BLaER1 treated with 17β-estradiol and CSF1 and Interleukin-3, amounts not matched to agents 10 nM and 100 nM (cell line): ENCODE results near the gene PAK6.

Experiments
- H3K27ac ChIP-seq, 11 experiments: shearing (Covaris generic); formaldehyde crosslinking; 2 replicates each; pipeline ENCODE4 v1.8.1; 2022
- H3K27me3 ChIP-seq, 11 experiments: shearing (Covaris generic); formaldehyde crosslinking; 2 replicates each; pipeline ENCODE4 v1.8.1; 2022
- H3K36me3 ChIP-seq, 11 experiments: shearing (Covaris generic); formaldehyde crosslinking; 2 replicates each; pipeline ENCODE4 v1.8.1; 2022
- H3K4me1 ChIP-seq, 10 experiments: shearing (Covaris generic); formaldehyde crosslinking; 2 replicates each; pipeline ENCODE4 v1.8.1; 2022
- H3K4me2 ChIP-seq, 11 experiments: shearing (Covaris generic); formaldehyde crosslinking; 2 replicates each; pipeline ENCODE4 v1.8.1; 2022
- H3K4me3 ChIP-seq, 10 experiments: shearing (Covaris generic); formaldehyde crosslinking; 2 replicates each; pipeline ENCODE4 v1.8.1; 2022
- H3K9ac ChIP-seq, 11 experiments: shearing (Covaris generic); formaldehyde crosslinking; 2 replicates each; pipeline ENCODE4 v1.8.1; 2022
- H3K9me3 ChIP-seq, 11 experiments: shearing (Covaris generic); formaldehyde crosslinking; replicated peaks in 1 of 11; 2 replicates each; pipeline ENCODE4 v1.8.1; 2022
- H4K20me1 ChIP-seq, 11 experiments: shearing (Covaris generic); formaldehyde crosslinking; 2 replicates each; pipeline ENCODE4 v1.8.1; 2022
- Cebpa-rat ChIP-seq, 11 experiments: shearing (Covaris generic); IDR thresholded peaks; 2 replicates each; pipeline ENCODE4 v1.8.1; 2022

Gene PAK6

GRCh38 chr15:40286794-40287193 lies 47.9 kb downstream of the PAK6 start:
- H3K27me3 ChIP-seq, result peaks cover 23 to 47% (median 35%) of the 10 kb centered on the region in 11 experiments
- peaks cover 0 to 60% (median 20%) of the 10 kb centered on the region in 11 experiments; a peak in 14 of 22 replicates for H3K36me3 ChIP-seq
- peaks cover 17 to 78% (median 42%) of the 10 kb centered on the region in 10 experiments for H3K4me1 ChIP-seq
- H3K9ac ChIP-seq, result peak overlapping the region in 1 of 11 experiments; percentile 44; a peak in 2 of 22 replicates
- H3K4me3 ChIP-seq, result no peak overlapping the region; a peak in 1 of 20 replicates
- H3K9me3 ChIP-seq, result no peaks in the 10 kb centered on the region
- no peak for TF ChIP-seq Cebpa-rat (IDR thresholded peaks at IDR 0.05)
- H3K27ac ChIP-seq, result no peak overlapping the region
- H4K20me1 ChIP-seq, result peaks cover 0 to 89% (median 9%) of the 10 kb centered on the region in 11 experiments; a peak in 14 of 22 replicates
- peak overlapping the region in 5 of 11 experiments; percentile 36 to 81 (median 65); a peak in 8 of 22 replicates for H3K4me2 ChIP-seq

- Histone ChIP-seq H4K20me1 (peaks cover 0 to 92% (median 9%) of the 10 kb centered on the region in 11 experiments; a peak in 12 of 22 replicates), H3K36me3 (peaks cover 0 to 67% (median 20%) of the 10 kb centered on the region in 11 experiments; a peak in 14 of 22 replicates), H3K27me3 (peaks cover 15 to 40% (median 28%) of the 10 kb centered on the region in 11 experiments), H3K9me3 (no peaks in the 10 kb centered on the region), H3K4me3 (no peak overlapping the region), H3K4me2 (peak overlapping the region in 3 of 11 experiments; percentile 56 to 81 (median 73); a peak in 5 of 22 replicates), H3K9ac (peak overlapping the region in 1 of 11 experiments; percentile 70; a peak in 3 of 22 replicates), H3K27ac (no peak overlapping the region), H3K4me1 (peaks cover 11 to 75% (median 35%) of the 10 kb centered on the region in 10 experiments; a peak in 19 of 20 replicates)
- no peak for TF ChIP-seq Cebpa-rat (IDR thresholded peaks at IDR 0.05)
These were observed 48.6 kb downstream of the PAK6 start for GRCh38 chr15:40287505-40287904.

- H3K27ac ChIP-seq, result no peak overlapping the region
- peaks cover 0 to 72% (median 20%) of the 10 kb centered on the region in 11 experiments; a peak in 14 of 22 replicates for H3K36me3 ChIP-seq
- no peak overlapping the region for H3K4me3 ChIP-seq
- no peaks in the 10 kb centered on the region for H3K9me3 ChIP-seq
- H3K9ac ChIP-seq, result peak overlapping the region in 2 of 11 experiments; percentile 41 to 70; a peak in 4 of 22 replicates
- no peak for TF ChIP-seq Cebpa-rat (IDR thresholded peaks at IDR 0.05)
- H3K4me2 ChIP-seq, result peak overlapping the region in 3 of 11 experiments; percentile 23 to 81 (median 73); a peak in 4 of 22 replicates
- H3K27me3 ChIP-seq, result peaks cover 11 to 35% (median 23%) of the 10 kb centered on the region in 11 experiments
- H4K20me1 ChIP-seq, result peaks cover 0 to 96% (median 9%) of the 10 kb centered on the region in 11 experiments; a peak in 12 of 22 replicates
- peaks cover 7 to 74% (median 32%) of the 10 kb centered on the region in 10 experiments; a peak in 19 of 20 replicates for H3K4me1 ChIP-seq
These were observed 49.1 kb downstream of the PAK6 start for GRCh38 chr15:40287968-40288367.

GRCh38 chr15:40289140-40289775 lies 50.4 kb downstream of the PAK6 start:
- TF ChIP-seq Cebpa-rat (IDR thresholded peaks at IDR 0.05), result no peak
- no peaks in the 10 kb centered on the region for H3K9me3 ChIP-seq
- peaks cover 0 to 96% (median 9%) of the 10 kb centered on the region in 11 experiments; a peak in 10 of 22 replicates for H4K20me1 ChIP-seq
- H3K4me2 ChIP-seq, result peak overlapping the region in 2 of 11 experiments; percentile 73 to 81; a peak in 3 of 22 replicates
- H3K27ac ChIP-seq, result no peak overlapping the region
- peak overlapping the region in 2 of 11 experiments; percentile 41 to 70; a peak in 1 of 22 replicates for H3K9ac ChIP-seq
- H3K4me3 ChIP-seq, result no peak overlapping the region
- H3K27me3 ChIP-seq, result peaks cover 0 to 22% (median 10%) of the 10 kb centered on the region in 11 experiments; a peak in 20 of 22 replicates
- peaks cover 0 to 83% (median 23%) of the 10 kb centered on the region in 11 experiments; a peak in 14 of 22 replicates for H3K36me3 ChIP-seq
- peaks cover 13 to 74% (median 35%) of the 10 kb centered on the region in 10 experiments for H3K4me1 ChIP-seq

- Histone ChIP-seq H3K27ac (no peak overlapping the region), H3K9me3 (no peaks in the 10 kb centered on the region), H3K4me2 (peak overlapping the region in 2 of 11 experiments; percentile 5 to 15; a peak in 2 of 22 replicates), H3K4me3 (no peak overlapping the region), H3K27me3 (peaks cover 0 to 10% (median 0%) of the 10 kb centered on the region in 11 experiments; a peak in 6 of 22 replicates), H4K20me1 (peaks cover 0 to 96% (median 7%) of the 10 kb centered on the region in 11 experiments; a peak in 10 of 22 replicates), H3K9ac (no peak overlapping the region), H3K36me3 (peaks cover 0 to 94% (median 30%) of the 10 kb centered on the region in 11 experiments; a peak in 14 of 22 replicates), H3K4me1 (peaks cover 17 to 74% (median 38%) of the 10 kb centered on the region in 10 experiments)
- no peak for TF ChIP-seq Cebpa-rat (IDR thresholded peaks at IDR 0.05)
These were observed 51.7 kb downstream of the PAK6 start for GRCh38 chr15:40290545-40290917.

GRCh38 chr15:40290918-40291574 lies 52.2 kb downstream of the PAK6 start:
- Histone ChIP-seq H3K9ac (no peak overlapping the region), H3K27me3 (peaks cover 0 to 5% (median 0%) of the 10 kb centered on the region in 11 experiments; a peak in 1 of 22 replicates)
- TF ChIP-seq Cebpa-rat (IDR thresholded peaks at IDR 0.05), result no peak

GRCh38 chr15:40292246-40292645 lies 53.4 kb downstream of the PAK6 start:
- Histone ChIP-seq H3K9me3 (no peaks in the 10 kb centered on the region), H3K27ac (no peak overlapping the region), H3K4me1 (peaks cover 17 to 74% (median 42%) of the 10 kb centered on the region in 10 experiments), H4K20me1 (peaks cover 0 to 96% (median 0%) of the 10 kb centered on the region in 11 experiments; a peak in 9 of 22 replicates), H3K9ac (no peak overlapping the region), H3K4me3 (no peak overlapping the region), H3K4me2 (no peak overlapping the region), H3K27me3 (no peaks in the 10 kb centered on the region), H3K36me3 (peaks cover 0 to 98% (median 35%) of the 10 kb centered on the region in 11 experiments; a peak in 15 of 22 replicates)
- no peak for TF ChIP-seq Cebpa-rat (IDR thresholded peaks at IDR 0.05)

More at GRCh38 chr15:40290918-40291574, 52.2 kb downstream of the PAK6 start:
- peaks cover 0 to 98% (median 33%) of the 10 kb centered on the region in 11 experiments; a peak in 14 of 22 replicates for H3K36me3 ChIP-seq
- no peak overlapping the region for H3K4me3 ChIP-seq
- H3K4me2 ChIP-seq, result no peak overlapping the region
- H4K20me1 ChIP-seq, result peaks cover 0 to 96% (median 2%) of the 10 kb centered on the region in 11 experiments; a peak in 10 of 22 replicates
- H3K9me3 ChIP-seq, result no peaks in the 10 kb centered on the region
- peaks cover 17 to 74% (median 40%) of the 10 kb centered on the region in 10 experiments for H3K4me1 ChIP-seq
- no peak overlapping the region for H3K27ac ChIP-seq

- Histone ChIP-seq H3K4me3 (no peak overlapping the region), H3K4me2 (peak overlapping the region in 10 of 11 experiments; percentile 46 to 77 (median 52); a peak in 14 of 22 replicates), H3K4me1 (peaks cover 17 to 74% (median 42%) of the 10 kb centered on the region in 10 experiments), H4K20me1 (peaks cover 0 to 96% (median 0%) of the 10 kb centered on the region in 11 experiments; a peak in 9 of 22 replicates), H3K9me3 (no peaks in the 10 kb centered on the region), H3K27ac (no peak overlapping the region), H3K36me3 (peaks cover under 1 to 98% (median 41%) of the 10 kb centered on the region in 11 experiments; a peak in 17 of 22 replicates), H3K27me3 (no peaks in the 10 kb centered on the region), H3K9ac (no peak overlapping the region; a peak in 1 of 22 replicates)
- TF ChIP-seq Cebpa-rat (IDR thresholded peaks at IDR 0.05), result no peak
These were observed 54.1 kb downstream of the PAK6 start for GRCh38 chr15:40293006-40293405.
